HG03135 (cell line): ENCODE data around the gene GIPC1.

Experiments
- ATAC-seq: cut with Tn5 transposase; IDR thresholded peaks from one replicate; pipeline ENCODE4 v1.9.1; 2021; ENCODE audit warnings: mild to moderate bottlenecking, moderate library complexity; ENCODE audit not compliant: unreplicated experiment

The GIPC1 gene

DNA sequence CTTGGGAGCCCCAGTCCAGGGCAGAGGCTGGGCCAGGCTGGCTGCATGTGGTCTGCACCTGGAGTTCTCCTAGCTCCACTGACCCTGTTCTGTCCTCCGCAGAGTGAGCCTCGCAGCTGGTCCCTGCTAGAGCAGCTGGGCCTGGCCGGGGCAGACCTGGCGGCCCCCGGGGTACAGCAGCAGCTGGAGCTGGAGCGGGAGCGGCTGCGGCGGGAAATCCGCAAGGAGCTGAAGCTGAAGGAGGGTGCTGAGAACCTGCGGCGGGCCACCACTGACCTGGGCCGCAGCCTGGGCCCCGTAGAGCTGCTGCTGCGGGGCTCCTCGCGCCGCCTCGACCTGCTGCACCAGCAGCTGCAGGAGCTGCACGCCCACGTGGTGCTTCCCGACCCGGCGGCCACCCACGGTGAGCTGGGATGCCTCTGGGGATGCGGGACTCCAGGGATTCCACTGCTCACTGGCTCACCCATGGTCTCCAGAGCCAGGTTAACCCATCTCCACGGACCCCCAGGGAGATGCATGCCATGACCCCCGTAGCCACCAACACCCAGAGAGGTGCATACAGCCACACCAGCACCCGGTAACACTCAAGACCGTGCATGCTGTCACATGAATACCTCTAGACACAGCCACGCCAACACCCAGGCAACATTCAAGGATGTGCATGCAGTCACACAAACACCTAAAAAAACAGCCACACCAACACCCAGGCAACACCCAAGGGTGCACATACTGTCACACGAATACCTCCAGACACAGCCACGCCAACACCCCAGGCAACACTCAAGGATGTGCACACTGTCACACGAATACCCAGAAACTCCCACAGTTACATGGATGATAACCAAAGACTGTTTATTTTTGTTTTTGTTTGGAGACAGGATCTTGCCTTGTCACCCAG is 54.6 kb downstream of the GIPC1 start:
- no peak for ATAC-seq

DNA sequence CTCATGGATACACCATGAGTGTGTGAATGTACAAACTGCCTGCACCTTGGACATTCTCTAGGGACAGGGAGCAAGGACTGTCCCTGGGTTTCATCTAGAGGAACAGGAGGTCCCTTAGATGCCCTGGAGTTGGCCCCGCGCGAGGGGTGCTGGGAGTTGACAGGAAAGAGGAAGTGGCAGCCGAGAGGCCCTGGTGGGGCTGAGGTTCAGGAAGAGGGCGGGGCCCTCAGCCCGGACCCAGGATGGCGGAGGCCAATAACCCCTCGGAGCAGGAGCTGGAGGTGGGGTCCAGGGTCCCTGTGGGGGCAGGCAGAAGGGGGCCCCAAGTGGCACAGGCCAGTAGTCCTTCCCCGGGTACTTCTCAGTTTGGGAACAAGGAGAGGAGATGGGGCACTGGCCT is 55.9 kb downstream of the GIPC1 start:
- peak; percentile 90 for ATAC-seq

DNA sequence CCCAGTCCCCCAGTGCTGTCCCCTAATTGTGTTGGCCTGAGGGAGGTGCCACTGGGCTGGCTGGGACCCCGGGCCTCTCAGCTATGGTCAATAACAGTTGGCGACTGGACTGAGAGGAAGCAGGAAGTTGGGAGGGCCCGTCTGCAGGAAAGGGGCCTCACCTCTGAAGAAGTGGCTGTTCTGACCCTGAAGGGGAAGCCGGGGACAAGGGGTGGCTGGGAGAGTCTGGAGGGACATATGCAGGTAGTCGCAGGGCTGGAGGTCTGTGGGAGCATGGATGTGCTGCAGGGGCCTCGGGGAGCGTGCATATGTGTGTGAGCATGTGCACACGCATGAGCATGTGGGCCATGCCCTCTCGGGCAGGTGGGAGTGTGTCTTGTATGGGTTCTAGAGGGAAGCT is 56.9 kb downstream of the GIPC1 start:
- ATAC-seq = no peak

DNA sequence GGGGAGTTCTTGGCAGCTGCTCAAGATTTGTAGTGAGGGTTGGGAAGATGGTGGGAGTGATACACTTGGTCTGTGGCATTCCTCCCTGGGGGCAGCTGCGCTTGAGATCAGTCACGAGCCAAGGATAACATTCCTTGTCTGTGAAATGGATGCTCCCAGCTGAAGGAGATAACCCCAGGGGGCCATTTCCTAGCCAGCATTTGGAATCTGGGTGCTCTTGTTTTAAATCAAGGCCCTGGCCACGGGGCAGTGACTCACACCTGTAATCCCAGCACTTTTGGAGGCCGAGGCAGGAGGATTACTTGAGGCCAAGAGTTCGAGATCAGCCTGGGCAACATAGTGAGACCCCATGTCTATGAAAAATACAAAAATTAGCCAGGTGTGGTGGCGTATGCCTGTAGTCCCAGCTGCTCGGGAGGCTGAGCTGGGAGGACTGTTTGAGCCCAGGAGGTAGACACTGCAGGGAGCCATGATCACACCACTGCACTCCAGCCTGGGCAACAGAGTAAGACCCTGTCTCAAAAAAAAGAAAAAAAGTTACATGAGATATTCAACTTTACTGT is 58.3 kb downstream of the GIPC1 start:
- no peak for ATAC-seq

DNA sequence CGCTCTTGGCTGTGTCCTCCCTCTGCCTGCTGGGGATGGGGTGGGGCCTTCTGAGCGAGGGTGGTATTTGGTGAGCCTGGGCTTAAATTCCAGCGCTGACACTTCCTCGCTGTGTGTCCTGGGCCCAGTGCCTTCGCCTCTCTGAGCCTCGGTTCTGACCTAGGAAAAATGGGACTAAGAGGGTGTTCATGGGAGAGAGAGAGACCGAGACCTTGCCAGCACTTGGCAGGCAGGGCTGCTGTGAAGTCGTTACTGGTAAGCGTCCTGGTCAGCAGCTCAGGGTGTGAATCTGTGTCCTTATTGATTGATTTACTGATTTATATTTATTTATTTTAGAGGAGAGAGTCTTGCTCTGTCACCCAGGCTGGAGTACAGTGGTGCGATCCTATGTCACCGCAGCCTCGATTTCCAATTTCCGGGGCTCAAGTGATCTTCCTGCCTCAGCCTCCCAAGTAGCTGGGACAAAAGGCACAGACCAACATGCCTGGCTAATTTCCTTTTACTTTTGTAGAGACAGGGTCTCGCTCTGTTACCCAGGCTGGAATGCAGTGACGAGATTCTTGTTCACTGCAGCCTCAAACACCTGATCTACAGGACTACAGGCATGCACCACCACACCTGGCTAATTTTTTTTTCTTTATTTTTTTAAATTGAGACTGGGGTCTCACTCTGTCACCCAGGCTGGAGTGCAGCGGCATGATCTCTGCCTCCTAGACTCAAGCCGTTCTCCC is 60.4 kb downstream of the GIPC1 start:
- no peak for ATAC-seq

DNA sequence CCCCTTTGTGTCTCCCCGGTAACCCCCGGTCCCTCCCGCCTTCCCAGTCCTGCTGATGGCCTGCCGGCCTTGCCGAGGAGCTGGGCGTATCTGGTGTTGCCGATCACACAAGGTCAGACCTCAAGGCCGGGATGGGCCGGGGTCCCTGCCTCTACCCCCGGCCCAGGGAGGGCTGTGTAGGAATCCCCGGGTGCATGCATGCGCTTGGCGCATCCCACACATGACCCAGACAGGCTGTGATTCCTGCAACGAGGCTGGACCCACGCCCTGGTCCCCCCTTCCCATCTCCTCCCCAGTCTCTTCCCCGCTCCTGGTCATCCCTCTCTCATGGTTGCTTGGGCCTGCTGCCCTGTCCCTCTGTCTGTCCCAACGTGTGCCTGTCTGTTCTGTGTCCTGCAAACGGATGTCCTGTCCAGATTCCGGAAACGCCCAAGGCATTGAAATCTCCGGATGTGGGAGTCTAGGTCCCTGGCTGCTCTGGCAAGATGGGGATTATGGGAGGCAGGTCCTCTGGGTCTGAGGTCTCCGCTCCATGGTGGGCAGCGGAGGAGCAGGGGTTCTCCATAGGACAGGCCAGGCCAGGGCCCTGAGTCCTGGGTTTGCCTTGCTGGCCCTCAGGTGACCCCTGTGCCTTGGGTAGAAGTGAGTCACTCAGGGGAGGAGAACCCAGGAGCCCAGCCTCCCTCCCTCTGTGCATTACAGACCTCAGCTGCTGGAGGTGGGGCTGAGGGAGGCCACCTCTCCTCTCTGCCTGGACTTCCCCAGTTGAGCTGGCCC is 61.2 kb downstream of the GIPC1 start:
- no peak for ATAC-seq

DNA sequence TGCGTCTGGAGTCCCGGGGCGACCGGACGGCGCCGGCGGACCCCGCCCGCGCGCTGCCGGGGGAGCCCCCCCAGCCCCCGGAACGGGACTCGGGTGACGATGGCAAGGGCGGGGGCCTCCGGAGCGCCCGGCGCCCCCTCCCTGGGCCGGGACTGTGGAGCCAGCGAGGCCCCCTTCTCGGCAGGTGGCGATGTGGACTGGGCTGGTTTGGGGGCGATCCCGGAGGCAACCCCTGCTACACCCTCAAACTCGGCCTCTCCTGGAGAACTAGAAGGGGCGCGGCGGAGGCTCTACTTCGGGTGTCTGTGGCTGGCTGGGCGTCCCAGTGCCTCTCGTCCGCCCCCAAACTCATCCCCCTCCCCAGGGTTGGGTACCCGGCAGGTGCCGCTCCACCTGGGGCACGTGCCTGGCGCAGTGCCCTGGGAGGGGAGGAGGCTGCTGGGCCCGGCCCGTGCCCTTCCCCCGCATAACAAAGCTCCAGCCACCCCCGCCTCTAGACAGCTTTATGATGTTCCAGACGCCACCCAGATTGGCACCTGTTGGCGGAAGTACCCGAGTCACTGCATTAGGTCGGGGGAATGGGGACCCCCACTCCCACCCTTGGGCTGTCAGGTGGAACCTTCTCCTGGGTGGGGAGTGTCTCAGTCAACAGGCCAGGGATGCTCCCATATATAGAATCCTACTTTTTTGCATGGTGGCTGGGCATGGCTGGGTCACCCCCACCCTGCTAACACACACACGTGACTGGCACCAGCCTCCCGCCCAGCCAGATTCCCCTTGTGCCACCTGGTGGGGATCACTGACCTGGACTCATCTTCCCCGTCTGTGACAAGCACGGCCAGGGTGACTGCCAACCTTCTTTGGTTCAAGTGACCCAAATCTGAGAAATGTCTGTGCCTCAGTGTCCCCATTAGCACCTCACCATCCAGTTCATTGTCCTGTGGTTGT is 62.1 kb downstream of the GIPC1 start:
- ATAC-seq = no peak

DNA sequence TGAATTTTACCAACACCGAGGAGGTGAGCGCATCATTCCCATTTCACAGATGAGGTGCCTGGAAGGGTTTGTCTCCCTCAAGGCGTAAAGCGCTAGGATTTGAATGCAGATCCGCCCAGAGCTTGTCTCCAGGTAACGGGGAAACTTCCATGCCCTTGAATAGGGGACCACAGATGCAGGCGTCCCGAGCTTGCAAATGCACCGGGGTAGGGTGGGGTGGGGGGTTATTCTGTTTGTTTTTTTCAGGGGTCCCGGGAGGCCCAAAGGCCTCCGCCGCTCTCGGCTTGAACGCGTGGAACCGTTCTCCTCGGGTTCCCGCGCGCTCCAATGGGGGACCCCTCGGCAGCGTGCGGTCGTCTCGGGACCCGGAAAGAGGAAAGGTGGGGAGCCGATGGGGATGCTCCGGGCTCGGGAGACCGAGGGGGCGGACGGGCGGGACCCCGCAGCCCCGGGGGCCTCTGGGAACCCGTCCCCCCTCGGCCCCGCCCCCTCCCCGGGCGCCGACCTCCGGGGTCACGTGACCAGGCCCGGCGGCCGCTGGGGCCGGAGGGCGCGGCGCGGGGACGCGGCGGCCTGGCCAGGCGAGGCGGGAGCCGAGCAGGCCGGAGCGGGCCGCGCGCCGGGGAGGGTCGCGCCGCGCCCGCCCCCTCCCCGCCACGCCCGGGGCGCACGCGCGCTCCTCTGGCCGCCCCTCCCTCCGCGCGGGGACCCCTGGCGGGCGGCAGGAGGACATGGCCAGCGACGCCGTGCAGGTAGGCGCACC is 63.0 kb downstream of the GIPC1 start, which contains the start of gene PKN1:
Gene PKN1 (plus strand): TSS at position 516 of the 763 bp plus-strand sequence. CDS start 216 bp downstream, at position 732.
- no peak for ATAC-seq

DNA sequence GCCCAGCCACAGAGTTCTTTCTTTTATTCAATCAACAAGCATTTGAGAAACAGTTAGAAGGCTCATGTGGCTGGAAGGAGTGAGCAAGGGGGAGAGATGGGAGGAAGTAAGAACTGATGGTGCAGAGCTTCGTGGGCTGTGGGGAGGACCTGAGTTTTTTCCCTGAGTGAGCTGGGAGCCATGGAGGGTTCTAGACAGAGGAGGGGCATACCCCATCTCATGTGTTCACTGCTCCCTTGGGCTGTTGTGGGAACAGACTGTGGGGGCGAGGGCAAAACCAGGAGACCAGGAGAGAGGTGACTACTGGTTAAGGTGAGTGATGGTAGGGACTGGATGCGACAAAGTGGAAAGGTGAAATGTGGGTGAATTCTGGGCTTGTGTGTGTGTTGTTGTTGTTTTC is 65.2 kb downstream of the GIPC1 start:
- no peak for ATAC-seq

DNA sequence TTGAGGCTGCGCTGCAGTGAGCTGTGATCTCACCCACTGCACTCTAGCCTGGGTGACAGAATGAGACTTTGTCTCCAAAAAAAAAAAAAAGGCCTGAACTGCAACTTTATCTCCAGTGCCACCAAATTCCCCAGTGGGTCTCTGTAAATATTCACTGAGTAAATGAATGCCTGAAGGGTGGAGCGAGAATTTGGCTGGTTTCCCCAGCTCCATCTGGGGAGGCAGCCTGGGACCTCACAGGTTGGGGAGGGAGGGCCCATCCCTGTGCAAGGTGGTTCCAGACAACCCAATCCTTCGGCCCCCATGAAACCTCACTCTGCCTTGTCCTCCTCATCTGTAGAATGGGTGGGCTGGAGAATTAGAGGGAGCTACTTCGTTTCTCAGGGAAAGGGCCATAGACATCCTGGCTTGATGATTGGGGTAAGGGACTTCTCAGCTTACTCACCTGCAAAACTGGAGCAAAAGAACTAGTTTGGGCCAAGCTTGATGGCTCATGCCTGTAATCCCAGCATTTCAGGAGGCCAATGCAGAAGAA is 67.0 kb downstream of the GIPC1 start:
- no peak for ATAC-seq
